IPS DF 4.7 (cell line): ENCODE results near the gene IL20.

Experiments used
- DNase-seq: peaks from one replicate; pipeline ENCODE4 v3.0.0-alpha.2; 2013; ENCODE audit warnings: low spot score; ENCODE audit errors: extremely low read depth

The IL20 gene, protein sequence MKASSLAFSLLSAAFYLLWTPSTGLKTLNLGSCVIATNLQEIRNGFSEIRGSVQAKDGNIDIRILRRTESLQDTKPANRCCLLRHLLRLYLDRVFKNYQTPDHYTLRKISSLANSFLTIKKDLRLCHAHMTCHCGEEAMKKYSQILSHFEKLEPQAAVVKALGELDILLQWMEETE

DNA sequence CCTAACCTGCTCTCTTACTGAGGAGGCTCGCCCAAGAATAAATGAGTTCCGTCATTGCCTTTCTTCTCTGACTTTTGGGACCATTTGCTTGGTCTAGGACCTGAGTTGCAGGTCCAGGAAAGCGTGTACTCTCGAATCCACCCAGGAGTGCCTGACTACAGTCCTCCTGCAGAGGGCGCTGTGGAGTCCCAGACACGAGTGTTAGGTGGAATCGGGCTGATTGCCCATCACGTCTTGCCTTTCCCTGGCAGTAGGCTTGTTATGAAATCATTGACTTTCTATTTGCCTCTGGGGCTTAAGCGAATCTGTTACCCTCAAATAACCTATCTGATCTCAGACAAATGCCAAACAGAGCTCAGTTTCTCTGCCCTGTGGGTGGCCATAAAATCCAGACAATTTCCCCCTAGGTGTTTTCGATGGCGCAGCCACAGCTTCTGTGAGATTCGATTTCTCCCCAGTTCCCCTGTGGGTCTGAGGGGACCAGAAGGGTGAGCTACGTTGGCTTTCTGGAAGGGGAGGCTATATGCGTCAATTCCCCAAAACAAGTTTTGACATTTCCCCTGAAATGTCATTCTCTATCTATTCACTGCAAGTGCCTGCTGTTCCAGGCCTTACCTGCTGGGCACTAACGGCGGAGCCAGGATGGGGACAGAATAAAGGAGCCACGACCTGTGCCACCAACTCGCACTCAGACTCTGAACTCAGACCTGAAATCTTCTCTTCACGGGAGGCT, at the start of gene IL20:
TSS of gene IL20 (plus strand) at position 685 of the 733 bp plus-strand sequence. CDS start 230 bp downstream, outside the sequence.
- peak; percentile 53 for DNase-seq

DNA sequence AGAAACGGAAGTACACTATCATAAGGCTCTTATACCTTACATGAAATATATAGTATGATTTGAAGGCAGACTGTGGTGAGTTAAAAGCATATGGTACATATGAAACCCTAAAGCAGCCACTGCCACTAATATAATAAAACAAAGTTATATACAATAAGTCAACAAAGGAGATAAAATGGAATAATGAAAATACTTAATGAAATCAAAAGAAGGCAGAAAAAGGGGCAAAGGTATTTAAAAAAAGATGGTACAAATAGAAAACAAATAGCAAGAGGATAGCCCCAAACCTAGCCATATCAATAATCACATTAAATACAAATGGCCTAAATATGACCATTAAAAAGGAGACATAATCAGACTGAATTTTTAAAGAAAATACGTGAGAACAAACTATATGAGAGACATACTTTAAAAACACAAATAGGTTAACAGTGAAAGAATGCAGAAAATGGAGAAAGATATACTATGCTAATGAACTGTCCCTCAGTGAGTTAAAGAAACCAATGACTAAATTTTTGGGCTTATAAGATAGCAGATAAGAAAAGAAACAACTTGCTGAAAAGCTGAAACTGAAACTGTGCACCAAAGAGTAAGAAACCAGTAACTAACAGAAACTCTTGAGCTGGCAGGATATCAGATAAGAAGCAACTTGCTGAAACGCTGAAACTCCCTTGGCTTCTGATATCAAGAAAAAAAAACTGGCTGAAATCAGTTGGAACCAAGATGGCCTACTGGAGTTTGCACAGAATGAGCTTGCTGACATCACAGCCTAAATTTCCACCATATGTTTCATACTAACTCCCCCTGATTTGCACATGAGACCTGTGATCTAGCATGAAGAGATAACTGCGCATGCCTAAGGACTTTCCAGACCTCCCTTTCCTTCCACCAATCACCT, 48.8 kb upstream of the IL20 start:
- no peak for DNase-seq

DNA sequence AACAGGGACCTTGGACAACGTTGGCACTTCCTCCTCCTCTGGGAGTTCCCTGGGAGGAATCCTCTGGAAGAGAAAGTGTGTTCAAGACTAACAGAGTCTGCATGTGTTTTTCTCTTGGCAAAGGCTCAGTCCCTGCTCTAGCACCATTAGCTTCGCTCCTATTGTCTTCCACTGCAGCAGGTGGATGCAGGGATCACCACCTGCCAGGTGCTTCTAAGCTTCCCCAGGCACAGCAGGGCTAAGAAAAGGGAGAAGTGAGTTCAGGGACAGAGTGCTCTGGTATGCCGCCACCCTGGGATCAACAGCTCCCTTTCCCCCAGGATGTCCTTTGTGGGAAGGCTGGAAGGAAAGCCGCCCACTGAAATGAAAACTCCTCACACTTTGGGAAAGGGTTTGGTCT, 43.9 kb upstream of the IL20 start:
- no peak for DNase-seq

DNA sequence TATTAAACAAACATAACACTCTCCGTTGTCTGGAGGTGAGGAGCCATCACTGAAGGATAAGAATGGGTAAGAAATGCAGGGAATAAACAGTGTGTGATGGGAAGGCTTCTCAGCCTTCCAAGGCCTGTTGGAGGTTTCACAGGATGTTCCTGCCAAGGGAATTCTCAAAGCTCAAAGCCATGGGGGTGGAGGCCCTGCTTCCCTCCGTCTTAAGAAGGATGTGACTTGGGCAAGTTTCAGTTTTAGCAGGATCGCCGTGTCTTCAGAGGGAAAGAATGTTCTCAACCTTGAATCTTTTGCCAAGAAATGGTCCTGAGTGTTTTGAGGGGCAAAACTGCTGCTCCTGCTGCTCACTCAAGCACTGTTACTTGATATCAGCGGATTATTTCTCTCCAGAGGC, 41.7 kb upstream of the IL20 start:
- no peak for DNase-seq

DNA sequence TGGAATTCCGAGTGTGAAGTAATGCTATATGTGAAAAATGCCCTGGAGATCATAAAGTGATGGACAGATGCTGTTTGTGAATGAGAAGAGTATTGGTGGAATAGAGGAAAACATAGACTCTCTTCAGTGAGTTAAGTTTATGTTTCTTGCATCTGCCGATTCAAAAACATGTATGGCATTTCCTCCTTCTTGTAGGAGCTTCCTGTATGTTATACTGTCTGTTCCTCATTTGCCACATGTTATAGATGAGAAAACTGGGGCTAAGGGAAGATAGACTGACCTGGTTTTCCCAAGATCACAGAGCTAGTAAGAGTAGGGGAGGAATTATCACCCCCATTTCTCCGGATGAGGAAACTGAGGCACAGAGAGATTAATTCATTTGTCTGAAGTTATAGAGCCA, 41.1 kb upstream of the IL20 start:
- no peak for DNase-seq

DNA sequence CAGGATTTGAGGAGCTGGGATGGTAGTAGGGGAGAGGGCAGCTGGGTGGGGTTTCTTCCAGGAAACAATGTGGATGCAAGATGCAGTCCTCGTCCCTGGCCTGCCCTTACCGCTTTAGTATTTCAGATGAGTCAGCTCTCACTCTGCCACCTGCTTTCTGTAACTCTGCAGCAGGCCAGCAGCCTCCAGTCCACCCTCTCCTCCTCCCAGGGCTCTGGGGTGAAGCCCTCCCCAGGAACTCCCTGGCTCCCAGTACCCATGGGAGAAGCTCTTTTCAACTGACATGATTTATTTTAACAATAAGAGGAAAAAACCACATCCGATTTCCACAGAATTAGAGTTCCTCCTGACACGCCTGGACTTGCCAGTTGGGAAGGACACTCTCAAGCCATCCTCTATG, 39.0 kb upstream of the IL20 start:
- DNase-seq, result no peak

DNA sequence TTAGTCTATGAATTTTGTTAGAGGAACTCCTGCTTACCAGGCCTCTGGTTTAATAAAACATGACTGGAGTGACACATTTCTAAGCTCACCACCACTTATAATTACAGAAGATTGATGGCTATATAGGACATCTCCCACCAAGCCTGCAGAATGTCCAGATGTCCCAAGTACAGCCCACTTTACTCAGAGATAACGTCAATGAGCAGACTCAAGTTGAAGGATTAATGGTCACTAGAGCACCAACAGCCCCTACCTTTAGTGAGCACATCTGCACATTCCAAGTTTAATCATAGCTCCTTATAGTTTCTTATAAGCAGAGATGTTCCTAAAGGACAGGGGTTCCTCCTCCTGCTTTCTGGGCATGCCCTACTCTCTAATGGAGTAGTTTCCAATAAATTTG, 37.4 kb upstream of the IL20 start:
- DNase-seq, result no peak

DNA sequence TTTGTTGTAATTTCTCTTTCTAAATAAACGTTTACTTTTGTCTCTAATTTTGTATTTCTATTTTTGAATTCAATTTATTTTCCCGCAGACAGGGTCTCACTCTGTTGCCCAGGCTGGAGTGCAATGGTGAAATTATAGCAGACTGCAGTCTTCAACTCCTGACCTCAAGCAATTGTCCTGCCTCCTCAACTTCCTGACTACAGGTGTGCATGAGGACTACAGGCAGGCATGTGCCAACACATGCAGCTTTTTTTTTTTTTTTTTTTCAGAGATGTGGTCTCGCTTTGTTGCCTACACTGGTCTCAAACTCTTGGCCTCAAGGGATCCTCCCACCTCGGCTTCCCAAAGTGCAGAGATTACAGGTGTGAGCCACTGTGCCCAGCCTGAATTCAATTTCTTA, 36.7 kb upstream of the IL20 start:
- DNase-seq, result no peak

DNA sequence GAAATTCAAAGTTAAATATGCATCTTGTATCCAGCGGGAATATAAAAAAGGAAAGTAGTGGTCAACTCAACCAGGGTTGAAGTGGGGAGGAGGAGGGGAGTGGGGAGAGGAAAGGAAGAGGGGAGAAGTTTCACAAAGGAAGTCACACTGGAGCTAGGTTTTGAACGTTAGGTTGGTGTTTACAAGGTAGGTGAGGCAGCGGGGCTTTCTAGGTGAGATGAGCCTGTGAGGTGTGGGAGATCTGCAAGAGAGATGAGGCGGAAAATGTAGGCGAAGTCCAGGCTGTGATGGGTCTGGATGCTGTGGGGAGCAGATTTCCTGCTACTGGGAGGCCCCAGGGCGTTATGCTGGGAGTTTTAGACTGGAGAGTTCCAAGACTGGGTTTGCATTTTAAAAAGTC, 36.1 kb upstream of the IL20 start:
- no peak for DNase-seq

DNA sequence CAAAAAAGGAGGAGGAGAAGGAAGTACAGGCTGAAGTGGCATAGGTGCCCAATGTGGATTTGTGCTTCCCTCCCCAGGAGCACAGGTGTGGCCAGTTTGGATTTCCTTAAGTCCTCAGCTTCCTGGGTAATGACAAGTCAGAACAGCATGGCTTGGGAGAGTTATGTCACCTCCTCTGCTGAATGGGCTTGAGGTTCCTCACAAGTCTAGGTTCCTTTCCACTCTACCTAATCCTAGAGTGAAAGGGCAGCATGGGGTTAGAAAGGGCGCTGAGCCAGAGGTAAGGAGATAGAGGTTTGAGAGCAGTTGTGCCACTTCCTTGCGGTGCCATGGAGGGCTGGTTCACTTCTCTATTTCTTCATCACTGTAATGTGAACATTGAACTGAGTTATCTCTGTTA, 35.5 kb upstream of the IL20 start:
- no peak for DNase-seq

DNA sequence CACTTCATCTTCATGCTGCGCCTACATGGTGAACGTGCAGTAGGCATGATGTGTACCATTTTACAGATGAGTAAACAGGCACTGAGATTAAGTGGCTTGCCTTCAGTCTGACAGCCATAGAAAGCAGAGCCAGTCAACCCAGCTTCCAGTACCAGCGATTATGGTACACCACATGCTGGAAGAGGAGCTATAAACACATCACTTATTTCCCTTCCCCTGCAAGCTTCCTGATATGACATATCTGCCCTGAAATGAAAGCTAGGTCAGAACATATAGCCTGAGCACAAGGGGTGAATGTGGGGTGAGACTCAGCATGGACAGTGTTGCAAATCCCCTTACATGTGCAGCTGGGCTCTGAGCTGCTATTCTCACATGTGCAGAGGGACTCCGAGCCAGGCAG, 33.8 kb upstream of the IL20 start:
- no peak for DNase-seq

DNA sequence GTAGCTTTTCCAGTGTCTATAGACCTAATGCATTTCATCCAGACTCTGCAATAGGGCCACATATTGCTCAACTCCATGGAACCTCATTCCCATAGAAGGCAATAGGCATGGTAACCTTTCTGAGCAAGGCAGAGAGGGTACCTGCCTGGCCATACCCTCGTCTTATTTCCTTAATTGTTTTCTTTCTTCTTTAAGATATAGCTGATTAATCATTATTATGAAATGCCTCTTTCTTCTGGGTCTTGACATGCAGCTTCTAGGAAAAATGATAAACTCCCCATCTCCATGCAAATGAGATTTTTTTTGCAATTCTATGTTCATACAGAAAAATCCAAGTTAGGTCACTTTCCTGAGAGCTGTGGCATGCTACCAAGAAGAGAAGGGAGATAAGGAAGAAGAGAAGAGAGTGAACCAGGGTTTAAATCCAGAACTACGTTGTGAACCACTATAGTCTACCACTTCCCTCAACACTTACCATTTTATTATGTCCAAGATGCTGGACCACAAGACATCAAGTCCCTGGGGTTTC, 33.0 kb upstream of the IL20 start:
- no peak for DNase-seq

DNA sequence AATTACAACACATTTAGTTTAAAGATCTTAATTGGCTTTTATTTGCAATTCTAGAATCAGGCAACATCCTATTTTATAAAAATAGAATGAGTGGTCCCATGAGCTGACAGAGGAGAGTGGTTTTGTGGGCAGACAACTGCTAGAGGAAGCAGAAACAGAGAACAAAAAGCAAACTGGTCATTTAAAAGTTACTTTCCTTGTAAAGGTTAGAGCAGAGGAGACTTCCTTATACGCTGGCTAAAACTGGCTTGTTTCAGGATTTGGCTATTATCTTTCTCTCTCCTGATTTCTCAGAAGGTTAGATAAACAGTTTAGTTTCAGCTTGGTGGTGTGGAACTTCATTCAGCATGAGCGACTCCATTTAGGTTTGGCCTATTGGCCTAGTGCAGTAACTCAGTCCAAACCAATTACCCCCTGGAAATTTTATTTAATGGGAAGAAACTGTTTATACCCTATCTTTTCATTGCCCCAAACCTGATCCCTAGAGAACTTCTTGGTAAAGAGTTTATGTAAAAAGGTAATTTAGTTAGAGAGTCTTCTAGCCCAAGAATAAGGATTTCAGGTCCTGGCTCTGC, 32.2 kb upstream of the IL20 start:
- no peak for DNase-seq

DNA sequence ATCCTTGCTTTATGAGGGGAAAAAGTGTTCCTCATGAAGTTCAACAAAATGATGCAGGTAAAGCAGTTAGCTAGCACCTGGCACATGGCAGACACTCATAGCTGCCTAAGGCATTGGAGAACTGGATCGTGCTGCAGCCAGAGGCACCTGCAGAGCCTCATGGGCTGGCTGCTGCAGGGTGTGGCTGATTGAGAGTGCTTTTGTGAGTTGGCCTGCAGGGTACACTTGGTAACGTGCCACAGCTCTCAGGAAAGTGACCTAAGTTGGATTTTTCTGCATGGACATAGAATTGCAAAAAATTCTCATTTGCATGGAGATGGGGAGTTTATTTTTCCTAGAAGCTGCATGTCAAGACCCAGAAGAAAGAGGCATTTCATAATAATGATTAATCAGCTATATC, 31.6 kb upstream of the IL20 start:
- no peak for DNase-seq

DNA sequence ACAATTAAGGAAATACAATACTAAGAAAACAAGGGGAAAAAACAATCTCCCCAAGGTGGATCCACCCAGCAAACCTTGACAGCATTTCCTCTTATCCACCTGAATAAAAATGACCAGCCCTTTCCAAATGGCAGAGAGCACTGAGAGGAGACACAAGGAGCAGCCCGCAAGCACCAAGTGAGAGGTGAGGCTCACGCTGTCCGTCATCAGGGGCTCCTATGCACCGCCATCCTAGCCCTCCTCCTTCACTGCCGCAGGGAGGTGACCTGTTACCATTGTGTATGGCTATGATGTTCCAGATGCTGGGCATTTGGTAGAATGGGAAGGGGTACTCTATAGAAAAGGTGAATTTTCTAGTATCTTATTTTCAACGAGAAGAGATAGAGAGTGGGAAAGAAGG, 31.2 kb upstream of the IL20 start:
- no peak for DNase-seq

DNA sequence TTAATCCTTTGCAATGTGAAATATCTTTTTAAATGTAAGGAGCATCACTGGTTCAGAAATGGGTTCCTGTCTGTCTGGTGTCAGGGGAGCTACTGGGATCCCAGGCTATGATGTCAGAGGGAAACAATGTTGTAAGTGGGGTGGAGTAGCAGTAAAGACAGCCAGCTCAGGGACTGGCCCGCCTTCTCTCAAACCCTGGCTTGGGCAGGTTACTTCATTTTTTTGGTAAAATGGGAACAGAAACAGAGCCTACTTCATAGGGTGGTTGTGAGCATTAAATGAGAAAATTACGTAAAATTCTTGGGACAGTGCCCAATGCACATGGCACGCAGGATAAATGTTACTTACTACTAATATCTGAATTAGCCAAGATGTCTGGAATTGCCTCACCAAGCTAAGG, 30.7 kb upstream of the IL20 start:
- no peak for DNase-seq

DNA sequence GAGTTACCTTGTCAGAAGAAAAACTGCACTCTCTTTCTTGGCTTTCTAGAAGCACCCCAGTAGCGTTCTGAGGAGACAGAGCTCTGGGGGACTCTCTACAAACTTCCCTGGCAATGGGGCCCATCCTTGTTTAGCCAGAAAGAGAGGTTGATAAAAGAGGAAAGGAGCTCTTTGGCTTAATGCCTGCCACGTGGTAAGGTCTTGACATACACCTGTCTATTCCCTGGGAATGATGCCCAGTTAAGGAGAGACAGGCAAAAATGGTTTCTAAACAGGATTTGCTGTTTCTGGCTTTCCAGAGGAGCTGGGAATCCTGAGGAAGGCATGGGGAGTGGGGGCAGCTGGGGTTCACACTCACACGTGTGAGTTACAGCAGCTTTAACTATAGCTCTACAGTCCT, 30.2 kb upstream of the IL20 start:
- no peak for DNase-seq

DNA sequence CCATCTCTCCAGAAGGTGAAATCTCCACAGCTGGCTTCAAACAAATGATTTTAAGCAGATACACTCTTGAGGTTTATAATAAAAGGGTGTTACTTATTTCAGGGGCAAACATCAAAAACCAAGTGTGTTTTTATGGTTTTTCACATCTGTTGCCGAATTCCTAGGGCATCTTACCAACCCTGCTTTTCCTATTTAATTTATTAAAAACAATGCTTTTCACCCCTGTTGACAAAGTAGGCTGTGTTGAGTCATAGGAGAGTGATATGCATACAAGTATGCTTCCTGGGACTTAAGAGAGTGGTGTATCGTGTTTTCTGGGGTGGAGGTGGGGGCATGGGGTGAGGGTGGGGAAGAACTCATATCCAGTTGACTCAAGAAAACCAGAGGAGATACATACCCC, 29.3 kb upstream of the IL20 start:
- no peak for DNase-seq

DNA sequence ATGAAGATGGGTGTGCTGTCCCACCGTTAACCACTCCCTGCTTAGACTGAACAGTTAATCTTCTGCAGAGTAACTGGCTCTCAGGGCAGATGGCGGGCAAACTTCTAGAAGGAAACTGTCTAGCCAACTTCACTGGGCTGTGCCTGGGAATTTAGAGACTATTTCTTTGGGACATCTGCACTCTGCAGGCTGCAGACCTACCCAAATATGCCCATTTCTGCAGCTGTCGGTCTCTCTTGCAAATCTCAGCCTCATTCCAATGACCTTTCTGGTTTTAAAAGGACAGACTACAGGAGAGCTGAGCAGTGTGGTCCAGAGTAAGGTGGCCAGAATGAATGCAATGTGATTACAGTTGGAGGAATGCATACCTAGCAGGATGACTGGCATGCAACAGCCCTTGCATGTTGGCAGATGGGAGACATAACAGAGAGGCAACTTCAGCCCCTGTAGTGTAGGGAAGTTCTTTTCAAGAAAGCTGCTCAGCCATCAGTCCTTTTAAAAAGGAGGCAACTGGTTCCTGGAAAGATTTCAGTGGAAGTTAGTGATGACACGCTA, 26.3 kb upstream of the IL20 start:
- DNase-seq, result no peak

DNA sequence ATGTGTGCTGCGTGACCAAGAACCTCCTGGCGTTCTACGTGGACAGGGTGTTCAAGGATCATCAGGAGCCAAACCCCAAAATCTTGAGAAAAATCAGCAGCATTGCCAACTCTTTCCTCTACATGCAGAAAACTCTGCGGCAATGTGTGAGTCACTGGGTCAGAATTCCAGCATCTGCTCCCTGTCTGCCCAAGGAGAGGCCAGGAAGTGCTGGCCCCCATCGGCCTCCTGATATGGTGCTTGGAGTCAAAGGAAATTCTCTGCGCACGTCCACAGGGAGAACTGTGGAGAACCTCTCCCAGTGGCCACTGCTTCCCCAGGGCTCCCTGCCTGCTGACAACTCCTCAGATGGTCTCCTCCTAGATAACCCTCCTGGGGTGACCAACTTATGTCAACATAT, 25.6 kb upstream of the IL20 start:
- DNase-seq, result no peak

DNA sequence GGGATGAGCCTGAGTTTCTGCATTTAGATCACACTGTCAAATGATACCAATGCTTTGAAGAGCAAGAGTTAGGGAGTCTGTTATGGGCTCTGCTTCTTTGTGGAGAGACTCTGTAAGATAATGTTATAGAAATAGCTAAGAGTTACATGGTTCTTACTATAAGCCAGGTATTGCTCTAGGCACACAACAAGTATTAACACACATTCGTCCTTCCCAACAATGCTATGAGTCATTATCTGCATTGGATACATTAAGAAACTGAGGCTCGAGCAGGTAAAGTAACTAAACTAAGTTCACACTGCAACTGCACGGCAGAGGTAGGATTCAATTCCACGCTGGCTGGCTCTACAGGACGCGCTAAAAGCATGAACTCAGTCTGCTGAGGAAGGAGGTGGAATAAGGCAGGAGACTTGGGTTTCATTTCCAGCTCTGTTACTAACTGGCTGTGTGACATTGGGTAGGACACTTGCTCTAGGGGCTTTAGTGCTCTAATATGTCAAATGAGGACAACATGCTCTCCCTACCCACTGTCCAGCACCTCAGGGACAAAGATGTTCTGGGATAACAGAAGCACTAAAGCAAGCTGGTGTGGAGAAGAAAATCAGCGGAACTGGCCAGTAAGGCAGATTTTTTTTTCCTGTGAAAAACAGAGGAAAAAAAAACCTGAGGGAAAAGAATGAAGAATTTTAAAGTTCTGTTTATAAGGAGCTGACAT, 23.7 kb upstream of the IL20 start:
- DNase-seq, result no peak
